ENCODE data around the gene WNT2B. TPM values are rescaled to one million over a fixed set of nuclear protein-coding genes. Genes with fewer than 3 reads are reported as not detected.

Gene WNT2B
- polyA plus RNA-seq, 1 donor (not counting 4 experiments of a cell fraction or from before 2014, with no cell fraction given): 0.51 TPM

GRCh38 chr1:112472142-112472541 is 36.6 kb upstream of the WNT2B start:
- FAIRE-seq: no peak
- H3K9me1 ChIP-seq (ENCODE audit: control insufficient read depth, extremely low read depth, insufficient read depth, low read length): no peaks in the 10 kb centered on the region
- dilution Hi-C loops (cut with MboI; ENCODE audit: extremely low pct_ligation_motif_present, low sequenced_read_pairs): no loop called here
- no peaks in the 10 kb centered on the region for H3K27me3 ChIP-seq (ENCODE audit: control insufficient read depth, extremely low read depth, insufficient read depth, low read length)
- H4K20me1 ChIP-seq (ENCODE audit: control insufficient read depth, extremely low read depth, insufficient read depth, low read length): no peaks in the 10 kb centered on the region
- TF ChIP-seq CTCF (optimal IDR thresholded peaks at IDR 0.05 in 1 of 3, IDR thresholded peaks at IDR 0.05 in 1 of 3, conservative IDR thresholded peaks at IDR 0.05 in 1 of 3; ENCODE audit: extremely low read depth in 1 of 3, insufficient read depth in 2 of 3, low read length in 3 of 3) (no peak), EZH2 (IDR thresholded peaks at IDR 0.05; ENCODE audit: low read length) (no peak)
- H2AFZ ChIP-seq (ENCODE audit: control insufficient read depth, low read length): no peak overlapping the region
- H3K4me3 ChIP-seq (ENCODE audit: control insufficient read depth in 2 of 3, extremely low read depth in 1 of 3, insufficient read depth in 2 of 3, low read depth in 1 of 3, low read length in 3 of 3): no peak overlapping the region
- H3K36me3 ChIP-seq (ENCODE audit: control insufficient read depth in 2 of 2, extremely low read depth in 1 of 2, insufficient read depth in 2 of 2, low read length in 2 of 2): no peaks in the 10 kb centered on the region
- no peaks in the 10 kb centered on the region for H3K79me2 ChIP-seq (ENCODE audit: control insufficient read depth, insufficient read depth, low read length)
- no peaks in the 10 kb centered on the region for H3K9me3 ChIP-seq (ENCODE audit: control insufficient read depth, low read depth, low read length)
- H3K4me1 ChIP-seq (ENCODE audit: control insufficient read depth, extremely low read depth, insufficient read depth, low read length): peaks cover 11% of the 10 kb centered on the region
- H3K9ac ChIP-seq (ENCODE audit: control insufficient read depth, extremely low read depth, insufficient read depth, low read length): no peak overlapping the region
- no peak overlapping the region for H3K4me2 ChIP-seq (ENCODE audit: control insufficient read depth, extremely low read depth, insufficient read depth, low read depth, low read length)
- no peak overlapping the region for H3K27ac ChIP-seq (ENCODE audit: control insufficient read depth, insufficient read depth, low read length)
- DNase-seq (ENCODE audit: low read depth, low spot score): no peak

GRCh38 chr1:112477550-112477949 is 31.2 kb upstream of the WNT2B start:
- Histone ChIP-seq H3K4me2 (ENCODE audit: control insufficient read depth, extremely low read depth, insufficient read depth, low read depth, low read length) (no peak overlapping the region), H4K20me1 (ENCODE audit: control insufficient read depth, extremely low read depth, insufficient read depth, low read length) (no peaks in the 10 kb centered on the region), H3K9ac (ENCODE audit: control insufficient read depth, extremely low read depth, insufficient read depth, low read length) (no peak overlapping the region), H3K9me3 (ENCODE audit: control insufficient read depth, low read depth, low read length) (peaks cover 2% of the 10 kb centered on the region), H3K36me3 (ENCODE audit: control insufficient read depth in 2 of 2, extremely low read depth in 1 of 2, insufficient read depth in 2 of 2, low read length in 2 of 2) (no peaks in the 10 kb centered on the region), H3K4me1 (ENCODE audit: control insufficient read depth, extremely low read depth, insufficient read depth, low read length) (no peaks in the 10 kb centered on the region), H2AFZ (ENCODE audit: control insufficient read depth, low read length) (no peak overlapping the region), H3K27me3 (ENCODE audit: control insufficient read depth, extremely low read depth, insufficient read depth, low read length) (no peaks in the 10 kb centered on the region), H3K9me1 (ENCODE audit: control insufficient read depth, extremely low read depth, insufficient read depth, low read length) (no peaks in the 10 kb centered on the region), H3K4me3 (ENCODE audit: control insufficient read depth in 2 of 3, extremely low read depth in 1 of 3, insufficient read depth in 2 of 3, low read depth in 1 of 3, low read length in 3 of 3) (no peak overlapping the region), H3K79me2 (ENCODE audit: control insufficient read depth, insufficient read depth, low read length) (no peaks in the 10 kb centered on the region), H3K27ac (ENCODE audit: control insufficient read depth, insufficient read depth, low read length) (no peak overlapping the region)
- FAIRE-seq: no peak
- dilution Hi-C loops (cut with MboI; ENCODE audit: extremely low pct_ligation_motif_present, low sequenced_read_pairs): no loop called here
- TF ChIP-seq EZH2 (IDR thresholded peaks at IDR 0.05; ENCODE audit: low read length) (no peak), CTCF (optimal IDR thresholded peaks at IDR 0.05 in 1 of 3, IDR thresholded peaks at IDR 0.05 in 1 of 3, conservative IDR thresholded peaks at IDR 0.05 in 1 of 3; ENCODE audit: extremely low read depth in 1 of 3, insufficient read depth in 2 of 3, low read length in 3 of 3) (no peak)
- no peak for DNase-seq (ENCODE audit: low read depth, low spot score)

Data from keratinocyte (primary cell).